ENCODE measurements around the gene MESP1.

DNA sequence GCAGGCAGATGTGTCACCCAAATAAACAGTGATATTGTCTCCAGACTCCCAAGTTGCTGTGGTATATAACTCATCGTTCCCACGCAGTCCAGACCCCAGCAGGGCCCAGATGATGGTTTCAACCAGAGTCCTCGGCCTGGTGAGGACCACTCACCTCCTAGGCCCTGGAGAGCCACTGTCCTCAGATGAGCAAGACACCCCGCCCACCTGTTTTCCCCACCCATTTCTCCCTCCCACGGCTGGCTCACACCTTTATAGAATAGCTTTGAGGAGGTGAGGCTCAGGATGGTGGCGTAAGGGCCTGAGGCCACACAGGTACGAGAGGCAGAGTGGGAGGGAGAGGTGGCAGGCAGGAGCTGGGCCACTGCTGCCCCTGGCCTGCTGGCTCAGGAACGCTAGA is 7.5 kb downstream of the MESP1 start:
- no peak for TF ChIP-seq CTCF (IDR thresholded peaks at IDR 0.05; ENCODE audit: low read length)
- TF ChIP-seq EZH2 (optimal IDR thresholded peaks at IDR 0.05; ENCODE audit: low read depth, low read length) = no peak
